Measurements from ENCODE around the gene CCDC8. TPM values are rescaled to one million over a fixed set of nuclear protein-coding genes. Genes with fewer than 3 reads are reported as not detected.

CCDC8 gene
- total and polyA plus RNA-seq, 9 of the 15 experiments (the other 6 are each of a cell fraction or from before 2014, with no cell fraction given): 0.68 to 30.8 (median 15.6) TPM

- no peak for TF ChIP-seq CTCFL (IDR thresholded peaks at IDR 0.05; ENCODE audit: borderline replicate concordance, insufficient read depth, low read depth, low read length, poor library complexity, severe bottlenecking)
- no peak for TF ChIP-seq ZNF77 (CRISPR knock-in tag; IDR thresholded peaks at IDR 0.05)
Measured at GRCh38 chr19:46390866-46391265, 22.5 kb downstream of the CCDC8 start (continued).

- WGBS (ENCODE audit: insufficient coverage, low coverage, missing lambda C conversion rate): 85% methylated on average over 10 of the region's 16 CpGs
- no TSS peak for BruUV-seq (replicated peaks)
Measured at GRCh38 chr19:46390121-46390858, 23.1 kb downstream of the CCDC8 start.

More at GRCh38 chr19:46390121-46390858, 23.1 kb downstream of the CCDC8 start:
- Histone ChIP-seq H3K9me1 (ENCODE audit: control insufficient read depth, insufficient read depth, low read length) (no peaks in the 10 kb centered on the region), H4K20me1 (replicated peaks; ENCODE audit: control insufficient read depth, insufficient read depth, low read length) (no peaks in the 10 kb centered on the region; the same call in 1 of the 2 replicates), H3K27ac (ENCODE audit: extremely low read depth, low read depth, low read length) (no peak overlapping the region), H2AFZ (ENCODE audit: low read depth, low read length) (no peak overlapping the region), H3K79me2 (ENCODE audit: control insufficient read depth, insufficient read depth, low read length) (no peaks in the 10 kb centered on the region), H3K4me2 (ENCODE audit: insufficient read depth, low read length) (no peak overlapping the region), H3K36me3 (ENCODE audit: control insufficient read depth, insufficient read depth, low read length) (peaks cover 59% of the 10 kb centered on the region; the same call in 2 of the 3 replicates), H3K4me1 (replicated peaks in 1 of 2; ENCODE audit: control insufficient read depth in 2 of 2, insufficient read depth in 2 of 2, low read length in 2 of 2) (peaks cover 0 to 26% of the 10 kb centered on the region in 2 experiments; a peak in 2 of 5 replicates), H3K9ac (ENCODE audit: insufficient read depth in 1 of 2, low read depth in 2 of 2, low read length in 2 of 2) (no peak overlapping the region), H3K27me3 (ENCODE audit: control insufficient read depth in 2 of 2, insufficient read depth in 2 of 2, low read length in 2 of 2) (no peaks in the 10 kb centered on the region), H3K9me3 (replicated peaks; ENCODE audit: control insufficient read depth, insufficient read depth, low read depth, low read length) (no peaks in the 10 kb centered on the region), H3K4me3 (no peak overlapping the region)
- peak; percentile 77 for ATAC-seq
- POLR2A ChIA-PET: no interaction called here
- DNase-seq (ENCODE audit: extremely low read depth in 1 of 4, low spot score in 3 of 4): peak in 1 of 4 experiments; percentile 37
- intact Hi-C loops (cut with micrococcal nuclease): no loop called here
- TF ChIP-seq HNRNPH1 (optimal IDR thresholded peaks at IDR 0.05; ENCODE audit: low read depth, low read length) (no peak), ZBTB12 (CRISPR knock-in tag; IDR thresholded peaks at IDR 0.05) (no peak), POLR2G (IDR thresholded peaks at IDR 0.05; ENCODE audit: low read depth, low read length) (peak; percentile 26; the same call in 1 of the 2 replicates)
- FAIRE-seq: no peak
- CTCF ChIA-PET (ENCODE audit: low intra/inter-chr PET ratio): interaction anchor here (0.6 kb wide), 2 partner anchors 82 to 314 kb away, joined by 3 read pairs; no protein-coding TSS in a partner anchor
- in situ Hi-C loops (cut with MboI): no loop called here
